ENCODE data around the gene CDT1.

The CDT1 gene

DNA sequence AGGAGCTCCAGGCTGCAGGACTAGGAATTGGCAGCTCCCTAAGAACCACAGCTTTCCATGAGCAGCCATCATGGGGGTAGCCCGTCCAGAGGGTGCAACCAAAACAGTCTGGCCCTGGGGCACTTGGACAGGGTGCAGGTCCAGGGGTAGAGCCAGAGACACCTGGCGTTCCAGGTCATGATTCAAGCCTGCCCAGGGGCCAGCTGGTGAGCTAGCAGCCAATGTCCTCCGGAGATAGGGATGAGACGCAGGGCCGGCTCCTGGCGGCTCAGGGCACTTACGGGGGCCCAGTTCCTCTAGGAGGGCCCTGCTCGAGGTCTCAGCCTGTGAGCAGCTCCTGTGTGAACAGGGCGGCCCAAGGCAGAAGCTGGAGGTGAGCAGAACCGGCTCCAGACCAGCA, 40.6 kb upstream of the CDT1 start:
- TF ChIP-seq, protein P1, sequence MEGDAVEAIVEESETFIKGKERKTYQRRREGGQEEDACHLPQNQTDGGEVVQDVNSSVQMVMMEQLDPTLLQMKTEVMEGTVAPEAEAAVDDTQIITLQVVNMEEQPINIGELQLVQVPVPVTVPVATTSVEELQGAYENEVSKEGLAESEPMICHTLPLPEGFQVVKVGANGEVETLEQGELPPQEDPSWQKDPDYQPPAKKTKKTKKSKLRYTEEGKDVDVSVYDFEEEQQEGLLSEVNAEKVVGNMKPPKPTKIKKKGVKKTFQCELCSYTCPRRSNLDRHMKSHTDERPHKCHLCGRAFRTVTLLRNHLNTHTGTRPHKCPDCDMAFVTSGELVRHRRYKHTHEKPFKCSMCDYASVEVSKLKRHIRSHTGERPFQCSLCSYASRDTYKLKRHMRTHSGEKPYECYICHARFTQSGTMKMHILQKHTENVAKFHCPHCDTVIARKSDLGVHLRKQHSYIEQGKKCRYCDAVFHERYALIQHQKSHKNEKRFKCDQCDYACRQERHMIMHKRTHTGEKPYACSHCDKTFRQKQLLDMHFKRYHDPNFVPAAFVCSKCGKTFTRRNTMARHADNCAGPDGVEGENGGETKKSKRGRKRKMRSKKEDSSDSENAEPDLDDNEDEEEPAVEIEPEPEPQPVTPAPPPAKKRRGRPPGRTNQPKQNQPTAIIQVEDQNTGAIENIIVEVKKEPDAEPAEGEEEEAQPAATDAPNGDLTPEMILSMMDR (conservative IDR thresholded peaks at IDR 0.05; ENCODE audit: low read depth, low read length) = no peak
- Histone ChIP-seq H2AFZ (ENCODE audit: low read depth) (no peak overlapping the region), H3K79me2 (ENCODE audit: insufficient read depth, low read depth) (peaks cover 98% of the 10 kb centered on the region), H3K4me2 (no peak overlapping the region), H3K9ac (no peak overlapping the region), H3K36me3 (ENCODE audit: insufficient read depth) (no peaks in the 10 kb centered on the region; the same call in 1 of the 2 replicates), H3K27me3 (ENCODE audit: insufficient read depth, low read depth) (no peaks in the 10 kb centered on the region), H4K20me1 (ENCODE audit: insufficient read depth) (peaks cover 61% of the 10 kb centered on the region), H3K4me1 (ENCODE audit: low read depth, poor library complexity, severe bottlenecking) (no peaks in the 10 kb centered on the region), H3K27ac (no peak overlapping the region), H3K4me3 (IDR thresholded peaks at IDR 0.05; ENCODE audit: insufficient read depth, low read depth, low read length) (no peak overlapping the region)

- TF ChIP-seq, protein P1 (conservative IDR thresholded peaks at IDR 0.05; ENCODE audit: low read depth, low read length) = no peak
- no peaks in the 10 kb centered on the region; the same call in 1 of the 2 replicates for H3K36me3 ChIP-seq (ENCODE audit: insufficient read depth)
- H3K27me3 ChIP-seq (ENCODE audit: insufficient read depth, low read depth) = no peaks in the 10 kb centered on the region
- no peak overlapping the region for H3K4me2 ChIP-seq
- no peak overlapping the region for H3K9ac ChIP-seq
- no peak overlapping the region for H2AFZ ChIP-seq (ENCODE audit: low read depth)
- no peaks in the 10 kb centered on the region for H3K4me1 ChIP-seq (ENCODE audit: low read depth, poor library complexity, severe bottlenecking)
- H3K79me2 ChIP-seq (ENCODE audit: insufficient read depth, low read depth) = peaks cover 98% of the 10 kb centered on the region
- H4K20me1 ChIP-seq (ENCODE audit: insufficient read depth) = peaks cover 65% of the 10 kb centered on the region
- no peak overlapping the region for H3K27ac ChIP-seq
- H3K4me3 ChIP-seq (IDR thresholded peaks at IDR 0.05; ENCODE audit: insufficient read depth, low read depth, low read length) = no peak overlapping the region
These were observed 40.0 kb upstream of the CDT1 start for GRCh38 chr16:88763502-88764053.

DNA sequence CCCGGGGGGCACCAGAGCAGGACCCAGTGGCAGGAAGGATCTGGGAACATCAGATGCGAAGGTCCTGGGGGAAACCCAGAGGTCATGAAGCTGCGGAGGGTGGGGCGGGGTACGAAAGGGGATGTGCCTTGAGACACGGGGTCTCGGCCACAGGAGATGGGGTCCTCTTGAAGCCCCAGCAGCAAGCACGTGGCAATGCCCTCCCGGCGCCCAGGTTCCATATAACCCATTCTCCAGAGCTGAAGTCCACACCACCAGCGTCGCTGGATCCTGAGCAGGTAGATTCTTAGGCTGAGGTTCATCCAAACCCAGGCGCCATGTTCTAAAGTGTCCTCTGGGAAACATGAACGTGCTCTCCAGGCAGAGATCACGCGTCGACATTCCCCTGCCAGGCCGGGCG, 39.5 kb upstream of the CDT1 start:
- H3K27ac ChIP-seq = no peak overlapping the region
- no peaks in the 10 kb centered on the region for H3K27me3 ChIP-seq (ENCODE audit: insufficient read depth, low read depth)
- peaks cover 98% of the 10 kb centered on the region for H3K79me2 ChIP-seq (ENCODE audit: insufficient read depth, low read depth)
- H3K4me1 ChIP-seq (ENCODE audit: low read depth, poor library complexity, severe bottlenecking) = no peaks in the 10 kb centered on the region
- no peaks in the 10 kb centered on the region; the same call in 1 of the 2 replicates for H3K36me3 ChIP-seq (ENCODE audit: insufficient read depth)
- H3K4me2 ChIP-seq = no peak overlapping the region
- TF ChIP-seq, protein P1 (conservative IDR thresholded peaks at IDR 0.05; ENCODE audit: low read depth, low read length) = no peak
- H3K9ac ChIP-seq = no peak overlapping the region
- peaks cover 68% of the 10 kb centered on the region for H4K20me1 ChIP-seq (ENCODE audit: insufficient read depth)
- no peak overlapping the region for H2AFZ ChIP-seq (ENCODE audit: low read depth)
- no peak overlapping the region for H3K4me3 ChIP-seq (IDR thresholded peaks at IDR 0.05; ENCODE audit: insufficient read depth, low read depth, low read length)

GRCh38 chr16:88764913-88765349, 38.7 kb upstream of the CDT1 start:
- Histone ChIP-seq H2AFZ (ENCODE audit: low read depth) (no peak overlapping the region), H3K36me3 (ENCODE audit: insufficient read depth) (no peaks in the 10 kb centered on the region; the same call in 1 of the 2 replicates), H3K79me2 (ENCODE audit: insufficient read depth, low read depth) (peaks cover 98% of the 10 kb centered on the region), H3K4me2 (no peak overlapping the region), H3K27me3 (ENCODE audit: insufficient read depth, low read depth) (no peaks in the 10 kb centered on the region), H3K27ac (no peak overlapping the region), H3K4me1 (ENCODE audit: low read depth, poor library complexity, severe bottlenecking) (no peaks in the 10 kb centered on the region), H3K9ac (no peak overlapping the region), H4K20me1 (ENCODE audit: insufficient read depth) (peaks cover 67% of the 10 kb centered on the region), H3K4me3 (IDR thresholded peaks at IDR 0.05; ENCODE audit: insufficient read depth, low read depth, low read length) (no peak overlapping the region)
- TF ChIP-seq, protein P1 (conservative IDR thresholded peaks at IDR 0.05; ENCODE audit: low read depth, low read length) = no peak
